HepG2 (cell line): ENCODE results near the gene PLPP3. TPM values are rescaled to one million over a fixed set of nuclear protein-coding genes. Genes with fewer than 3 reads are reported as not detected.

Experiments used
- DRAP1 ChIP-seq: IDR thresholded peaks from 2 replicates; pipeline ENCODE4 v1.6.1; 2016; ENCODE audit warnings: missing genetic modification reagents, missing compliant biosample characterization
- FIP1L1 ChIP-seq: fragments of 200-400 bp; formaldehyde crosslinking; IDR thresholded peaks from 2 replicates; pipeline ENCODE4 v1.6.1; 2018; ENCODE audit warnings: low read depth, mild to moderate bottlenecking, low read length, moderate library complexity, borderline replicate concordance; ENCODE audit not compliant: insufficient read depth
- HBP1 ChIP-seq: IDR thresholded peaks from 2 replicates; pipeline ENCODE4 v1.6.1; 2016; ENCODE audit warnings: low read depth, control low read depth
- RFX3 ChIP-seq: IDR thresholded peaks from 2 replicates; pipeline ENCODE4 v1.6.1; 2016; ENCODE audit warnings: missing biosample characterization, missing genetic modification reagents
- SOX13 ChIP-seq, 3 experiments: fragments of 450-650 bp in 1 of 3; sonication (generic) in 1 of 3; formaldehyde crosslinking in 1 of 3; IDR thresholded peaks in 2 of 3; conservative IDR thresholded peaks in 1 of 3; 2 replicates each; pipeline versions ENCODE4 v1.5.0 to v1.6.1; 2016 to 2020; ENCODE audit warnings: antibody characterized with exemption in 1 of 3, mild to moderate bottlenecking in 1 of 3, missing compliant biosample characterization in 1 of 3, missing genetic modification reagents in 1 of 3, moderate library complexity in 1 of 3
- U2AF1 ChIP-seq: fragments of 200-400 bp; formaldehyde crosslinking; optimal IDR thresholded peaks from 2 replicates; pipeline ENCODE3; 2017; ENCODE audit warnings: mild to moderate bottlenecking, low read depth, low read length
- ZBTB38 ChIP-seq: sonication (generic); formaldehyde crosslinking; IDR thresholded peaks from 2 replicates; pipeline ENCODE4 v1.5.1; 2020; ENCODE audit warnings: mild to moderate bottlenecking, missing genetic modification reagents
- ZNF333 ChIP-seq: sonication (generic); formaldehyde crosslinking; IDR thresholded peaks from 2 replicates; pipeline ENCODE4 v1.4.0; 2020; ENCODE audit warnings: mild to moderate bottlenecking, missing genetic modification reagents, borderline replicate concordance
- polyA plus RNA-seq, 8 experiments: library from polyadenylated mRNA; depleted of rRNA in 3 of 8; stranded (reverse) in 7 of 8; unstranded in 1 of 8; fragments of >200 nt; fragmentation: Illumina TruSeq in 4 of 8; extraction: Trizol in 4 of 8; gene quantifications; 2 replicates each; pipeline versions ENCODE4 v1.2.1 to v1.2.3, GENCODE V29; 2011 to 2016; ENCODE audit warnings: low read depth in 4 of 8, missing spikeins in 1 of 8, mixed read lengths in 1 of 8; ENCODE audit not compliant: insufficient read depth in 1 of 8
- total RNA-seq, 5 experiments: library from RNA; depleted of rRNA; stranded (reverse); fragments of >200 nt; fragmentation: Illumina TruSeq; extraction: Trizol; gene quantifications; 2 replicates each; pipeline ENCODE4 v1.2.3, GENCODE V29; 2016; ENCODE audit warnings: low read depth in 1 of 5
- TF ChIP-seq, protein P1 (sequence below): IDR thresholded peaks from 2 replicates; pipeline ENCODE4 v1.6.1; 2012; ENCODE audit warnings: inconsistent platforms
- TF ChIP-seq, protein P2 (sequence below), 2 experiments: fragments of 450-650 bp in 1 of 2; sonication (generic) in 1 of 2; formaldehyde crosslinking in 1 of 2; IDR thresholded peaks; 2 replicates each; pipeline versions ENCODE4 v1.6.1 to v1.8.0; 2016 to 2022; ENCODE audit warnings: antibody characterized with exemption in 1 of 2, mild to moderate bottlenecking in 1 of 2, missing genetic modification reagents in 1 of 2
- TF ChIP-seq, protein P3 (sequence below): sonication (generic); formaldehyde crosslinking; IDR thresholded peaks from 2 replicates; pipeline ENCODE4 v1.9.0; 2021; ENCODE audit warnings: missing genetic modification reagents, mild to moderate bottlenecking, borderline replicate concordance

The PLPP3 gene
- total and polyA plus RNA-seq, 2 of the 13 experiments (the other 11 are each of a cell fraction or from before 2014, with no cell fraction given), result 49.7 to 65.8 TPM

DNA sequence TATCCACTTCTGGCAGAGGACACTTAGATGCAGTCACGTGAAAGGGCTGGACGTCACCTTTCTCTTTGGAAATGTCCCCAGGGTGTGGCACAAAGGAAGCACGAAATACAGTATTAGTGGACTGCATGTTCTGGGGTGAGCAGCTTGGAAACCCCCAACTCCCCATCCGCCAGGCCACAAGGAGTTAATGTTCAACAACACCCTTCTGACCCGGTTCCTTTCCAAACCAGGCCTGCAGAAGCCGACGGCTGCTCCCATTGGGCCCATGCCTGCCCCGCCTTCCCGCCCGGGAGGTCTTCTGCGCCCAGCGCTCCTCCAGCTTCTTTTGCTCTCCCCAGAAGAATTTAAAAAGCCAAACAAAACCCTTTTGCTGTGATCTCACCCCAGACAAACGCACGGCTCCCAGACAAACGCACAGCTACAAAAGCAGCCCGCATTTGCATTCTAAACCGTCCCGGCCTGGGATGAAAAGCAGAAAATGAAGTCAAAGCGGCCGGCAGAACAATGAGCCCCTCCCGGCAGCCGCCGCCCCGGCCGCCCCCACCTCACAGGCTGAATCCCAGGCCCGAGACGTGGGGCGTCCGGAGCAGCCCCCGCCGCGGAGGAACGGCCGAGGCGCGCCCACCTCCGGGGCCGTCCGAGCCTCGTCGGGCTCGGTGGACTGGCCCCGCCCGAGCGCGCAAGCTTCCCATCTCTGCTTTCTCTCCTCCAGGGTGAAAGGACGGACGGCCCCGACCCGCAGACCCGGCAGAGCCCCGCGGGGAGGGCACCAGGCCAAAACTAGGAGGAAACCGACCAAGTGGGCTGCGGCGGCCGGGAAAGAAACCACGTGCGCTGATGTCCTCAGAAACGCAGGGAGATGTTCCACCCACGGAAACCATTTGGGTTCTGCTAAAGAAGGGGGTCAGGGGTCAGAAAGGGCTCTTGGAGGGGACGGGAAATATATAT lies 101.9 kb downstream of the PLPP3 start (continued):
- TF ChIP-seq U2AF1 (no peak), SOX13 (IDR thresholded peaks at IDR 0.05) (no peak), SOX13 (CRISPR knock-in tag; conservative IDR thresholded peaks at IDR 0.05 in 1 of 2, IDR thresholded peaks at IDR 0.05 in 1 of 2) (peak in 1 of 2 experiments; percentile 47; a peak in 1 of 4 replicates), DRAP1 (CRISPR knock-in tag) (peak; percentile 62), RFX3 (CRISPR knock-in tag) (no peak), FIP1L1 (no peak), ZNF333 (no peak), ZBTB38 (CRISPR knock-in tag) (peak; percentile 42; the same call in 1 of the 2 replicates), HBP1 (no peak)
- TF ChIP-seq, protein P1, sequence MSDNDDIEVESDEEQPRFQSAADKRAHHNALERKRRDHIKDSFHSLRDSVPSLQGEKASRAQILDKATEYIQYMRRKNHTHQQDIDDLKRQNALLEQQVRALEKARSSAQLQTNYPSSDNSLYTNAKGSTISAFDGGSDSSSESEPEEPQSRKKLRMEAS, result peak; percentile 60
- TF ChIP-seq, protein P2, sequence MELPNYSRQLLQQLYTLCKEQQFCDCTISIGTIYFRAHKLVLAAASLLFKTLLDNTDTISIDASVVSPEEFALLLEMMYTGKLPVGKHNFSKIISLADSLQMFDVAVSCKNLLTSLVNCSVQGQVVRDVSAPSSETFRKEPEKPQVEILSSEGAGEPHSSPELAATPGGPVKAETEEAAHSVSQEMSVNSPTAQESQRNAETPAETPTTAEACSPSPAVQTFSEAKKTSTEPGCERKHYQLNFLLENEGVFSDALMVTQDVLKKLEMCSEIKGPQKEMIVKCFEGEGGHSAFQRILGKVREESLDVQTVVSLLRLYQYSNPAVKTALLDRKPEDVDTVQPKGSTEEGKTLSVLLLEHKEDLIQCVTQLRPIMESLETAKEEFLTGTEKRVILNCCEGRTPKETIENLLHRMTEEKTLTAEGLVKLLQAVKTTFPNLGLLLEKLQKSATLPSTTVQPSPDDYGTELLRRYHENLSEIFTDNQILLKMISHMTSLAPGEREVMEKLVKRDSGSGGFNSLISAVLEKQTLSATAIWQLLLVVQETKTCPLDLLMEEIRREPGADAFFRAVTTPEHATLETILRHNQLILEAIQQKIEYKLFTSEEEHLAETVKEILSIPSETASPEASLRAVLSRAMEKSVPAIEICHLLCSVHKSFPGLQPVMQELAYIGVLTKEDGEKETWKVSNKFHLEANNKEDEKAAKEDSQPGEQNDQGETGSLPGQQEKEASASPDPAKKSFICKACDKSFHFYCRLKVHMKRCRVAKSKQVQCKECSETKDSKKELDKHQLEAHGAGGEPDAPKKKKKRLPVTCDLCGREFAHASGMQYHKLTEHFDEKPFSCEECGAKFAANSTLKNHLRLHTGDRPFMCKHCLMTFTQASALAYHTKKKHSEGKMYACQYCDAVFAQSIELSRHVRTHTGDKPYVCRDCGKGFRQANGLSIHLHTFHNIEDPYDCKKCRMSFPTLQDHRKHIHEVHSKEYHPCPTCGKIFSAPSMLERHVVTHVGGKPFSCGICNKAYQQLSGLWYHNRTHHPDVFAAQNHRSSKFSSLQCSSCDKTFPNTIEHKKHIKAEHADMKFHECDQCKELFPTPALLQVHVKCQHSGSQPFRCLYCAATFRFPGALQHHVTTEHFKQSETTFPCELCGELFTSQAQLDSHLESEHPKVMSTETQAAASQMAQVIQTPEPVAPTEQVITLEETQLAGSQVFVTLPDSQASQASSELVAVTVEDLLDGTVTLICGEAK (IDR thresholded peaks at IDR 0.05), result no peak
- TF ChIP-seq, protein P2 (CRISPR knock-in tag; IDR thresholded peaks at IDR 0.05), result peak; percentile 38; the same call in 1 of the 2 replicates
- TF ChIP-seq, protein P3, sequence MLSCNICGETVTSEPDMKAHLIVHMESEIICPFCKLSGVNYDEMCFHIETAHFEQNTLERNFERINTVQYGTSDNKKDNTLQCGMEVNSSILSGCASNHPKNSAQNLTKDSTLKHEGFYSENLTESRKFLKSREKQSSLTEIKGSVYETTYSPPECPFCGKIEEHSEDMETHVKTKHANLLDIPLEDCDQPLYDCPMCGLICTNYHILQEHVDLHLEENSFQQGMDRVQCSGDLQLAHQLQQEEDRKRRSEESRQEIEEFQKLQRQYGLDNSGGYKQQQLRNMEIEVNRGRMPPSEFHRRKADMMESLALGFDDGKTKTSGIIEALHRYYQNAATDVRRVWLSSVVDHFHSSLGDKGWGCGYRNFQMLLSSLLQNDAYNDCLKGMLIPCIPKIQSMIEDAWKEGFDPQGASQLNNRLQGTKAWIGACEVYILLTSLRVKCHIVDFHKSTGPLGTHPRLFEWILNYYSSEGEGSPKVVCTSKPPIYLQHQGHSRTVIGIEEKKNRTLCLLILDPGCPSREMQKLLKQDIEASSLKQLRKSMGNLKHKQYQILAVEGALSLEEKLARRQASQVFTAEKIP, result no peak
